H9 (cell line): ENCODE measurements around the gene IGF2BP2. TPM values are rescaled to one million over a fixed set of nuclear protein-coding genes. Genes with fewer than 3 reads are reported as not detected.
A peak's percentile ranks its signal among the peaks of the same experiment; 100 is the strongest.

ENCODE experiments used
- DNase-seq: peaks from one replicate; pipeline ENCODE4 v3.0.0-alpha.2; 2017
- H2AFZ ChIP-seq: one replicate; pipeline ENCODE4 v1.6.1; 2013; ENCODE audit warnings: mild to moderate bottlenecking, low read length, control low read depth, moderate library complexity
- H2AK5ac ChIP-seq: 2 replicates; pipeline ENCODE4 v1.6.1; 2013; ENCODE audit warnings: low read length, control low read depth, mixed read lengths; ENCODE audit not compliant: insufficient read length
- H2BK120ac ChIP-seq: one replicate; pipeline ENCODE4 v1.6.1; 2013; ENCODE audit warnings: low read depth, mild to moderate bottlenecking, low read length, control low read depth, inconsistent platforms; ENCODE audit not compliant: poor library complexity, severe bottlenecking
- H2BK12ac ChIP-seq: 2 replicates; pipeline ENCODE4 v1.6.1; 2013; ENCODE audit warnings: low read length, control low read depth, mixed read lengths, low read depth; ENCODE audit not compliant: insufficient read length
- H2BK15ac ChIP-seq: 2 replicates; pipeline ENCODE4 v1.6.1; 2013; ENCODE audit warnings: low read depth, low read length, control low read depth
- H2BK20ac ChIP-seq: one replicate; pipeline ENCODE4 v1.6.1; 2013; ENCODE audit warnings: low read depth, mild to moderate bottlenecking, low read length, control low read depth, inconsistent platforms; ENCODE audit not compliant: poor library complexity, severe bottlenecking
- H2BK5ac ChIP-seq: 2 replicates; pipeline ENCODE4 v1.6.1; 2013; ENCODE audit warnings: low read length, control low read depth, mixed read lengths; ENCODE audit not compliant: insufficient read length
- H3K14ac ChIP-seq: 2 replicates; pipeline ENCODE4 v1.6.1; 2013; ENCODE audit warnings: low read length, control low read depth; ENCODE audit not compliant: insufficient read depth
- H3K18ac ChIP-seq: 2 replicates; pipeline ENCODE4 v1.6.1; 2013; ENCODE audit warnings: low read depth, mild to moderate bottlenecking, mixed read lengths, low read length, control low read depth; ENCODE audit not compliant: insufficient read length
- H3K23ac ChIP-seq: 2 replicates; pipeline ENCODE4 v1.6.1; 2013; ENCODE audit warnings: low read length, control low read depth, mixed read lengths, low read depth; ENCODE audit not compliant: insufficient read length
- H3K23me2 ChIP-seq: 2 replicates; pipeline ENCODE4 v1.6.1; 2013; ENCODE audit warnings: low read depth, mild to moderate bottlenecking, mixed read lengths, low read length, control low read depth; ENCODE audit not compliant: insufficient read length, poor library complexity, severe bottlenecking
- H3K27ac ChIP-seq: 2 replicates; pipeline ENCODE4 v1.5.1; 2013; ENCODE audit warnings: low read length, control low read depth, mixed read lengths, low read depth; ENCODE audit not compliant: insufficient read length
- H3K27me3 ChIP-seq: 2 replicates; pipeline ENCODE4 v1.6.1; 2013; ENCODE audit warnings: low read length, control low read depth, inconsistent platforms; ENCODE audit not compliant: insufficient read depth
- H3K4ac ChIP-seq: 2 replicates; pipeline ENCODE4 v1.6.1; 2013; ENCODE audit warnings: low read depth, mild to moderate bottlenecking, control low read depth, inconsistent platforms, low read length, moderate library complexity
- H3K4me1 ChIP-seq: 2 replicates; pipeline ENCODE4 v1.6.1; 2013; ENCODE audit warnings: low read length, control low read depth, inconsistent platforms; ENCODE audit not compliant: insufficient read depth
- H3K4me2 ChIP-seq: 2 replicates; pipeline ENCODE4 v1.6.1; 2013; ENCODE audit warnings: low read length, control low read depth, mixed read lengths; ENCODE audit not compliant: insufficient read length, insufficient read depth
- H3K56ac ChIP-seq: 2 replicates; pipeline ENCODE4 v1.6.1; 2013; ENCODE audit warnings: low read depth, mild to moderate bottlenecking, mixed read lengths, low read length, control low read depth; ENCODE audit not compliant: insufficient read length
- H3K79me1 ChIP-seq: 2 replicates; pipeline ENCODE4 v1.6.1; 2013; ENCODE audit warnings: low read depth, mild to moderate bottlenecking, moderate library complexity, low read length, control low read depth, inconsistent platforms; ENCODE audit not compliant: insufficient read depth, poor library complexity, severe bottlenecking
- H3K79me2 ChIP-seq: 2 replicates; pipeline ENCODE4 v1.6.1; 2013; ENCODE audit warnings: low read length, control low read depth, inconsistent platforms; ENCODE audit not compliant: insufficient read depth
- H3K9ac ChIP-seq: 2 replicates; pipeline ENCODE4 v1.6.1; 2013; ENCODE audit warnings: low read length, control low read depth, mixed read lengths; ENCODE audit not compliant: insufficient read length; ENCODE audit errors: extremely low read depth
- H3K9me3 ChIP-seq: one replicate; pipeline ENCODE4 v1.6.1; 2013; ENCODE audit warnings: low read depth, low read length, inconsistent platforms; ENCODE audit not compliant: control insufficient read depth
- H3T11ph ChIP-seq: one replicate; pipeline ENCODE4 v1.6.1; 2013; ENCODE audit warnings: mild to moderate bottlenecking, low read length, control low read depth, inconsistent platforms
- H4K20me1 ChIP-seq: one replicate; pipeline ENCODE4 v1.6.1; 2013; ENCODE audit not compliant: control insufficient read depth, insufficient read length, insufficient read depth
- H4K5ac ChIP-seq: 2 replicates; pipeline ENCODE4 v1.6.1; 2013; ENCODE audit warnings: low read depth, mild to moderate bottlenecking, mixed read lengths, low read length, control low read depth; ENCODE audit not compliant: insufficient read length
- H4K8ac ChIP-seq: replicated peaks from 2 replicates; pipeline ENCODE4 v1.6.1; 2013; ENCODE audit warnings: low read length, control low read depth, mixed read lengths, low read depth; ENCODE audit not compliant: insufficient read length
- H4K91ac ChIP-seq: 2 replicates; pipeline ENCODE4 v1.6.1; 2013; ENCODE audit warnings: low read depth, mild to moderate bottlenecking, moderate library complexity, mixed read lengths, low read length, control low read depth; ENCODE audit not compliant: insufficient read length
- H3K27ac Mint-ChIP-seq, 3 experiments: 2 replicates in 2 of 3; 3 replicates in 1 of 3; pipeline ENCODE4 v1.8.0; 2020 to 2021; ENCODE audit warnings: mixed read lengths in 3 of 3, mild to moderate bottlenecking in 1 of 3, moderate library complexity in 1 of 3
- H3K27me3 Mint-ChIP-seq: 2 replicates; pipeline ENCODE4 v1.8.0; 2021; ENCODE audit warnings: low read depth, mild to moderate bottlenecking, moderate library complexity, mixed read lengths
- H3K36me3 Mint-ChIP-seq, 3 experiments: 2 replicates in 2 of 3; 3 replicates in 1 of 3; pipeline ENCODE4 v1.8.0; 2020 to 2021; ENCODE audit warnings: low read depth in 3 of 3, mixed read lengths in 3 of 3; ENCODE audit not compliant: insufficient read depth in 1 of 3
- H3K4me1 Mint-ChIP-seq, 2 experiments: 2 replicates each; pipeline ENCODE4 v1.8.0; 2020; ENCODE audit warnings: mixed read lengths in 2 of 2
- H3K4me3 Mint-ChIP-seq, 2 experiments: 2 replicates in 1 of 2; 3 replicates in 1 of 2; pipeline ENCODE4 v1.8.0; 2020 to 2021; ENCODE audit warnings: mild to moderate bottlenecking in 2 of 2, mixed read lengths in 2 of 2, moderate library complexity in 1 of 2
- H3K9me3 Mint-ChIP-seq, 2 experiments: 2 replicates in 1 of 2; 3 replicates in 1 of 2; pipeline ENCODE4 v1.8.0; 2020; ENCODE audit warnings: mild to moderate bottlenecking in 2 of 2, mixed read lengths in 2 of 2, moderate library complexity in 1 of 2
- CTCF ChIP-seq: fragments of 200-600 bp; sonication (generic); conservative IDR thresholded peaks from 3 replicates; pipeline ENCODE4 v1.8.0; 2021; ENCODE audit warnings: antibody characterized with exemption, mild to moderate bottlenecking
- WGBS: extraction: QIAGEN DNeasy Blood & Tissue Kit; methylation state at CpG from one replicate; pipeline ENCODE4 v1.1.7; 2013; ENCODE audit warnings: missing lambda C conversion rate, low lambda C conversion rate, mixed read lengths; ENCODE audit not compliant: insufficient read length; ENCODE audit errors: extremely low coverage; 5-methylcytosine and 5-hydroxymethylcytosine counted together
- total RNA-seq: library from RNA; stranded (reverse); gene quantifications from 2 replicates; pipeline ENCODE4 v1.2.1, GENCODE V29; 2021

The IGF2BP2 gene
- total RNA-seq, 1 experiment from 2014 or later: 130 TPM

- no peak overlapping the region for H4K91ac ChIP-seq
- H3K4me1 Mint-ChIP-seq: no peaks in the 10 kb centered on the region
- H2AK5ac ChIP-seq: no peak overlapping the region
- no peak overlapping the region for H3K27ac ChIP-seq
- H3K4ac ChIP-seq: no peak overlapping the region
- no peak overlapping the region for H2BK5ac ChIP-seq
- no peak overlapping the region for H3K4me2 ChIP-seq
- H3K9ac ChIP-seq: no peak overlapping the region
- no peaks in the 10 kb centered on the region for H3K4me1 ChIP-seq
- peaks cover 21 to 41% (median 33%) of the 10 kb centered on the region in 3 experiments for H3K36me3 Mint-ChIP-seq
- H3K79me1 ChIP-seq: no peaks in the 10 kb centered on the region
- H3K27me3 Mint-ChIP-seq: peaks cover 2% of the 10 kb centered on the region; the same call in 1 of the 2 replicates
- H4K20me1 ChIP-seq: no peaks in the 10 kb centered on the region
- no peak overlapping the region for H2AFZ ChIP-seq
- no peaks in the 10 kb centered on the region for H3K23me2 ChIP-seq
- no peak overlapping the region for H3K18ac ChIP-seq
- no peak overlapping the region for H4K5ac ChIP-seq
- H3K56ac ChIP-seq: no peak overlapping the region
- H2BK20ac ChIP-seq: no peak overlapping the region
- H3K27me3 ChIP-seq: no peaks in the 10 kb centered on the region
- TF ChIP-seq CTCF: no peak
- no peak overlapping the region for H3K14ac ChIP-seq
- no CpG with 5 or more reads among the region's 4 CpGs for WGBS
- H3T11ph ChIP-seq: no peak overlapping the region
- no peak overlapping the region for H2BK120ac ChIP-seq
- H2BK15ac ChIP-seq: no peak overlapping the region
- H2BK12ac ChIP-seq: no peak overlapping the region
- H3K27ac Mint-ChIP-seq: peak overlapping the region in 1 of 3 experiments; percentile 19; a peak in 3 of 7 replicates
- no peak overlapping the region for H3K4me3 Mint-ChIP-seq
- no peak overlapping the region for H4K8ac ChIP-seq
- H3K79me2 ChIP-seq: no peaks in the 10 kb centered on the region
- H3K9me3 ChIP-seq: no peaks in the 10 kb centered on the region
- H3K9me3 Mint-ChIP-seq: no peaks in the 10 kb centered on the region; a peak in 2 of 5 replicates
- DNase-seq: no peak
- no peak overlapping the region for H3K23ac ChIP-seq
Observed at GRCh38 chr3:185632996-185633395, 191.8 kb downstream of the IGF2BP2 start.
